Esophagus muscularis mucosa (tissue), 3 donors: Measurements from ENCODE around the gene ESYT3.

Experiments
- CTCF ChIP-seq, 3 experiments: fragments of 200-600 bp in 2 of 3; fragments of 450-650 bp in 1 of 3; sonication (generic) in 2 of 3; IDR thresholded peaks; one replicate each; pipeline ENCODE4 v1.5.1; 2017 to 2019; ENCODE audit warnings: antibody characterized with exemption in 3 of 3, mild to moderate bottlenecking in 2 of 3, moderate library complexity in 1 of 3
- POLR2AphosphoS5 ChIP-seq, 2 donors: sonication (generic); formaldehyde crosslinking; IDR thresholded peaks; one replicate each; pipeline ENCODE4 v1.6.1; 2017; ENCODE audit warnings: antibody characterized with exemption in 2 of 2

DNA sequence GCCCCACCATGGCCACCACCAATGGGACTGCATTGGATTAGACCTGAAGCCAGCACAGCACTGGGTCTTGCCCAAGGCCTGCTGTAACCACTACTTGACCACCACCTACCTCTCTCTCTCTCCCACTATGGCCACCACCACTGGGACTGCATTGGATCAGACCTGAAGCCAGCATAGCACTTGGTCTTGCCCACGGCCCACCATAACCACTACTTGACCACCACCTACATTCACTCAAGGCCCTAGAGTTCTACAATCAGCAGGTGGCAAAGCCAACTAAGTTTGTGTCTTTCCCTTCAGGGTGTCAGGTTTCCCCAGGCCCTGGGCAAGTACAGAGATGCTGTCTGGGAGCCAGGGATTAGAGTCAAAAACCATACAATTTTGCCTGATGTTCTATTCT lies 57.6 kb downstream of the ESYT3 start:
- no peak for TF ChIP-seq CTCF (IDR thresholded peaks at IDR 0.05)
- TF ChIP-seq POLR2AphosphoS5 (IDR thresholded peaks at IDR 0.05): no peak
